K562 (cell line): ENCODE data around the gene PPP1R13L. TPM values are rescaled to one million over a fixed set of nuclear protein-coding genes. Genes with fewer than 3 reads are reported as not detected.

Source experiments
- ARID3A ChIP-seq: IDR thresholded peaks from 2 replicates; pipeline ENCODE4 v1.6.1; 2012; ENCODE audit warnings: low read depth, low read length, improper control_type of control experiment, borderline replicate concordance
- ARNT ChIP-seq, 2 experiments: fragments of 450-650 bp; IDR thresholded peaks; 2 replicates each; pipeline ENCODE4 v1.6.1; 2016; ENCODE audit warnings: mild to moderate bottlenecking in 1 of 2
- CAMTA2 ChIP-seq: fragments of 250-450 bp; sonication (Bioruptor Pico); conservative IDR thresholded peaks from 2 replicates; pipeline ENCODE4 v1.5.1; 2022
- CBX1 ChIP-seq: sonication (generic); IDR thresholded peaks from 2 replicates; pipeline ENCODE4 v1.6.1; 2016; ENCODE audit warnings: antibody characterized with exemption, low read depth, mild to moderate bottlenecking
- CBX2 ChIP-seq: fragments of 200-600 bp; sonication (generic); IDR thresholded peaks from one replicate; pipeline ENCODE4 v1.6.1; 2012; ENCODE audit warnings: mild to moderate bottlenecking, low read length, inconsistent platforms; ENCODE audit not compliant: insufficient read depth, poor library complexity, severe bottlenecking
- DMBX1 ChIP-seq: fragments of 250-450 bp; sonication (Bioruptor Pico); IDR thresholded peaks from 2 replicates; pipeline ENCODE4 v1.8.0; 2022; ENCODE audit warnings: inconsistent platforms, mild to moderate bottlenecking, moderate library complexity, borderline replicate concordance
- FOSL1 ChIP-seq: fragments of 200-800 bp; sonication (Bioruptor generic); conservative IDR thresholded peaks from 2 replicates; pipeline ENCODE4 v1.6.1; 2016; ENCODE audit warnings: missing genetic modification characterization, missing compliant biosample characterization
- FOXA3 ChIP-seq, 2 experiments: fragments of 450-650 bp in 1 of 2; sonication (generic) in 1 of 2; formaldehyde crosslinking; IDR thresholded peaks in 1 of 2; conservative IDR thresholded peaks in 1 of 2; 2 replicates each; pipeline versions ENCODE4 v1.4.0 to v1.8.0; 2020 to 2022; ENCODE audit warnings: mild to moderate bottlenecking in 2 of 2, missing genetic modification reagents in 1 of 2
- HDAC3 ChIP-seq: fragments of 450-650 bp; IDR thresholded peaks from 2 replicates; pipeline ENCODE4 v1.6.1; 2018; ENCODE audit warnings: borderline replicate concordance, mild to moderate bottlenecking, moderate library complexity; ENCODE audit not compliant: partially characterized antibody
- HNRNPLL ChIP-seq: fragments of 200-400 bp; formaldehyde crosslinking; IDR thresholded peaks from 2 replicates; pipeline ENCODE4 v1.6.1; 2017; ENCODE audit warnings: low read length, low read depth, mild to moderate bottlenecking; ENCODE audit not compliant: poor library complexity, severe bottlenecking
- JUND ChIP-seq, 2 experiments: IDR thresholded peaks; 2 replicates in 1 of 2; 3 replicates in 1 of 2; pipeline ENCODE4 v1.6.1; 2011; ENCODE audit warnings: borderline replicate concordance in 2 of 2, low read depth in 2 of 2, low read length in 2 of 2, improper control_type of control experiment in 1 of 2, missing biosample characterization in 1 of 2, missing genetic modification characterization in 1 of 2, missing genetic modification reagents in 1 of 2
- KHSRP ChIP-seq: fragments of 450-650 bp; IDR thresholded peaks from 2 replicates; pipeline ENCODE4 v1.6.1; 2017
- MAFF ChIP-seq: IDR thresholded peaks from 2 replicates; pipeline ENCODE4 v1.6.1; 2012; ENCODE audit warnings: low read length, improper control_type of control experiment
- MEF2A ChIP-seq: IDR thresholded peaks from 2 replicates; pipeline ENCODE4 v1.6.1; 2011; ENCODE audit warnings: low read depth, mild to moderate bottlenecking, low read length, moderate library complexity; ENCODE audit not compliant: control insufficient read depth
- NELFE ChIP-seq: IDR thresholded peaks from 2 replicates; pipeline ENCODE4 v1.6.1; 2011; ENCODE audit warnings: mild to moderate bottlenecking; ENCODE audit not compliant: insufficient read depth, insufficient read length
- POLR3A ChIP-seq: IDR thresholded peaks from 2 replicates; pipeline ENCODE4 v1.6.1; 2011; ENCODE audit warnings: borderline replicate concordance, mild to moderate bottlenecking, moderate library complexity; ENCODE audit not compliant: insufficient read length, insufficient read depth; ENCODE audit errors: extremely low read depth
- SIX5 ChIP-seq, 2 experiments: IDR thresholded peaks; 2 replicates each; pipeline ENCODE4 v1.6.1; 2011; ENCODE audit warnings: low read length in 2 of 2, borderline replicate concordance in 1 of 2, low read depth in 1 of 2, mild to moderate bottlenecking in 1 of 2, moderate library complexity in 1 of 2; ENCODE audit not compliant: insufficient read depth in 1 of 2
- TCF3 ChIP-seq: sonication (generic); formaldehyde crosslinking; IDR thresholded peaks from 2 replicates; pipeline ENCODE4 v1.4.0; 2020; ENCODE audit warnings: mild to moderate bottlenecking, missing genetic modification reagents
- U2AF1 ChIP-seq: fragments of 200-400 bp; formaldehyde crosslinking; optimal IDR thresholded peaks from 2 replicates; pipeline ENCODE3; 2017; ENCODE audit warnings: mild to moderate bottlenecking, low read depth, low read length, moderate library complexity
- UBTF ChIP-seq, 2 experiments: IDR thresholded peaks; 2 replicates each; pipeline ENCODE4 v1.6.1; 2012; ENCODE audit warnings: improper control_type of control experiment in 2 of 2, low read depth in 2 of 2, low read length in 2 of 2, borderline replicate concordance in 1 of 2
- ZC3H11A ChIP-seq: IDR thresholded peaks from 2 replicates; pipeline ENCODE4 v1.6.1; 2012; ENCODE audit warnings: low read depth, low read length, improper control_type of control experiment
- ZC3H4 ChIP-seq: sonication (generic); formaldehyde crosslinking; IDR thresholded peaks from 2 replicates; pipeline ENCODE4 v1.9.0; 2021; ENCODE audit warnings: missing genetic modification reagents, borderline replicate concordance
- ZNF274 ChIP-seq: IDR thresholded peaks from 2 replicates; pipeline ENCODE4 v1.6.1; 2011; ENCODE audit warnings: low read depth, mild to moderate bottlenecking, low read length, moderate library complexity, borderline replicate concordance
- ZNF444 ChIP-seq: fragments of 250-450 bp; sonication (Bioruptor Pico); IDR thresholded peaks from 2 replicates; pipeline ENCODE4 v1.4.0; 2020; ENCODE audit warnings: mild to moderate bottlenecking, moderate library complexity
- polyA plus RNA-seq, 8 experiments: library from polyadenylated mRNA; depleted of rRNA in 4 of 8; stranded (reverse) in 5 of 8; unstranded in 3 of 8; fragments of >200 nt; fragmentation: Nextera tagmentation in 2 of 8; fragmentation: Illumina TruSeq in 1 of 8; extraction: Ambion mirVana in 2 of 8; extraction: Trizol in 1 of 8; gene quantifications; 2 replicates each; pipeline versions ENCODE4 v1.2.1 to v1.2.3, GENCODE V29; 2011 to 2014; ENCODE audit warnings: inconsistent platforms in 1 of 8, missing spikeins in 1 of 8
- total RNA-seq, 7 experiments: library from RNA; depleted of rRNA in 6 of 7; stranded (reverse); fragments of >200 nt in 6 of 7; fragmentation: Illumina TruSeq in 2 of 7; extraction: Trizol in 2 of 7; gene quantifications; 2 replicates each; pipeline versions ENCODE4 v1.2.1 to v1.2.3, GENCODE V29; 2011 to 2021; ENCODE audit warnings: low replicate concordance in 1 of 7

The PPP1R13L gene
- total and polyA plus RNA-seq, 9 of the 15 experiments (the other 6 are each of a cell fraction or from before 2014, with no cell fraction given), result 0.32 to 6.7 (median 2.0) TPM

GRCh38 chr19:45423589-45424190, 18.8 kb upstream of the PPP1R13L start, which contains the start of gene ERCC1 (continued):
- peak; percentile 31; the same call in 1 of the 2 replicates for TF ChIP-seq ARID3A
- TF ChIP-seq ARNT (IDR thresholded peaks at IDR 0.05), result no peak
- no peak for TF ChIP-seq CAMTA2 (CRISPR knock-in tag)
- peak in 1 of 2 experiments; percentile 74; a peak in 2 of 4 replicates for TF ChIP-seq UBTF (IDR thresholded peaks at IDR 0.05; ENCODE audit: borderline replicate concordance in 1 of 2, low read depth in 2 of 2, low read length in 2 of 2)
- TF ChIP-seq U2AF1, result no peak
- peak; percentile 19 for TF ChIP-seq TCF3
- TF ChIP-seq POLR3A, result no peak
- no peak for TF ChIP-seq CBX2
- no peak for TF ChIP-seq MEF2A
- no peak for TF ChIP-seq SIX5 (IDR thresholded peaks at IDR 0.05; ENCODE audit: borderline replicate concordance in 1 of 2, insufficient read depth in 1 of 2, low read depth in 1 of 2, low read length in 2 of 2)
- no peak for TF ChIP-seq ZC3H11A
- TF ChIP-seq ZNF274, result no peak
- TF ChIP-seq FOSL1, result no peak
- no peak for TF ChIP-seq ZNF444
- no peak for TF ChIP-seq HNRNPLL
- no peak for TF ChIP-seq ZC3H4 (CRISPR knock-in tag)
- peak; percentile 15; the same call in 1 of the 2 replicates for TF ChIP-seq JUND (IDR thresholded peaks at IDR 0.05; ENCODE audit: borderline replicate concordance, low read depth, low read length)
- no peak; the same call in 2 of the 3 replicates for TF ChIP-seq JUND (tag; IDR thresholded peaks at IDR 0.05; ENCODE audit: borderline replicate concordance, low read depth, low read length)
- no peak for TF ChIP-seq HDAC3
- TF ChIP-seq FOXA3 (CRISPR knock-in tag; conservative IDR thresholded peaks at IDR 0.05 in 1 of 2, IDR thresholded peaks at IDR 0.05 in 1 of 2), result no peak
- no peak for TF ChIP-seq KHSRP
- TF ChIP-seq MAFF, result no peak
- 0 out of 2 replicates have a peak, but pooled peaks have one; percentile 3 for TF ChIP-seq DMBX1 (CRISPR knock-in tag)
- TF ChIP-seq CBX1, result no peak
- TF ChIP-seq NELFE, result no peak
